H1 (cell line): ENCODE data around the gene SLC6A18.
"Not testable (repeated sequence)": the region's sequence is repeated elsewhere in the genome, so short reads cannot be mapped to it uniquely, and the experiment has no call there.

Experiments used
- BCL11A ChIP-seq, 2 experiments: IDR thresholded peaks; one replicate each; pipeline ENCODE4 v1.6.1; 2011; ENCODE audit warnings: low read depth in 2 of 2, low read length in 2 of 2, mild to moderate bottlenecking in 2 of 2
- BRCA1 ChIP-seq: IDR thresholded peaks from 2 replicates; pipeline ENCODE4 v1.6.1; 2012; ENCODE audit warnings: low read depth, low read length, improper control_type of control experiment
- EP300 ChIP-seq, 2 experiments: IDR thresholded peaks; 1 replicate in 1 of 2; 2 replicates in 1 of 2; pipeline ENCODE4 v1.6.1; 2011 to 2012; ENCODE audit warnings: low read depth in 2 of 2, low read length in 2 of 2, mild to moderate bottlenecking in 2 of 2, borderline replicate concordance in 1 of 2, inconsistent platforms in 1 of 2, moderate library complexity in 1 of 2
- HDAC6 ChIP-seq: IDR thresholded peaks from one replicate; pipeline ENCODE4 v1.7.1; 2012; ENCODE audit warnings: low read depth, mild to moderate bottlenecking, inconsistent platforms, low read length, moderate library complexity
- RAD21 ChIP-seq, 2 experiments: IDR thresholded peaks in 1 of 2; conservative IDR thresholded peaks in 1 of 2; 2 replicates each; pipeline ENCODE4 v1.6.1; 2011; ENCODE audit warnings: low read depth in 2 of 2, low read length in 2 of 2, improper control_type of control experiment in 1 of 2, inconsistent platforms in 1 of 2, mild to moderate bottlenecking in 1 of 2, moderate library complexity in 1 of 2
- RBBP5 ChIP-seq: IDR thresholded peaks from 2 replicates; pipeline ENCODE4 v1.7.1; 2012; ENCODE audit warnings: low read depth, mild to moderate bottlenecking, inconsistent platforms, low read length, moderate library complexity, borderline replicate concordance
- SIN3A ChIP-seq, 2 experiments: IDR thresholded peaks in 1 of 2; conservative IDR thresholded peaks in 1 of 2; 2 replicates each; pipeline ENCODE4 v1.6.1; 2011 to 2012; ENCODE audit warnings: low read length in 2 of 2, improper control_type of control experiment in 1 of 2, low read depth in 1 of 2, mild to moderate bottlenecking in 1 of 2
- SP2 ChIP-seq: IDR thresholded peaks from 2 replicates; pipeline ENCODE4 v1.6.1; 2012; ENCODE audit warnings: mild to moderate bottlenecking, low read length, inconsistent platforms
- SRF ChIP-seq: IDR thresholded peaks from 2 replicates; pipeline ENCODE4 v1.6.1; 2011; ENCODE audit warnings: mild to moderate bottlenecking, low read depth, low read length, moderate library complexity
- YY1 ChIP-seq: IDR thresholded peaks from 2 replicates; pipeline ENCODE4 v1.6.1; 2011; ENCODE audit warnings: low read depth, mild to moderate bottlenecking, low read length
- TF ChIP-seq, protein P1 (sequence below), 3 experiments: IDR thresholded peaks; 1 replicate in 2 of 3; 2 replicates in 1 of 3; pipeline versions ENCODE4 v1.5.1 to v1.6.1; 2011; ENCODE audit warnings: low read length in 3 of 3, mild to moderate bottlenecking in 3 of 3, inconsistent platforms in 2 of 3, low read depth in 1 of 3, moderate library complexity in 1 of 3; ENCODE audit not compliant: insufficient read depth in 1 of 3; ENCODE audit errors: control extremely low read depth in 1 of 3
- TF ChIP-seq, protein P2 (sequence below): IDR thresholded peaks from 2 replicates; pipeline ENCODE4 v1.6.1; 2012; ENCODE audit warnings: inconsistent platforms

DNA sequence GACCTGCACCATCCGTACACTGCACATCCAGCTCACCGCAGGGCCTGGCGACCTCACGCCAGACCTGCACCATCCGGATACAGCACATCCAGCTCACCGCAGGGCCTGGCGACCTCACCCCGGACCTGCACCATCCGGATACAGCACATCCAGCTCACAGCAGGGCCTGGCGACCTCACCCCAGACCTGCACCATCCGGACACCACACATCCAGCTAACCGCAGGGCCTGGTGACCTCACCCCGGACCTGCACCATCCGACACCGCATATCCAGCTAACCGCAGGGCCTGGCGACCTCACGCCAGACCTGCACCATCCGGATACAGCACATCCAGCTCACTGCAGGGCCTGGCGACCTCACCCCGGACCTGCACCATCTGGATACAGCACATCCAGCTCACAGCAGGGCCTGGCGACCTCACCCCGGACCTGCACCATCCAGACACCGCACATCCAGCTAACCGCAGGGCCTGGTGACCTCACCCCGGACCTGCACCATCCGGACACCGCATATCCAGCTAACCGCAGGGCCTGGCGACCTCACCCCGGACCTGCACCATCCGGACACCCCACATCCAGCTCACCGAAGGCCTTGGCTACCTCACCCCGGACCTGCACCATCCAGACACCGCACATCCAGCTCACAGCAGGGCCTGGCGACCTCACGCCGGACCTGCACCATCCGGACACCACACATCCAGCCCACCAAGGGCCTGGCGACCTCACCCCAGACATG is 58.0 kb downstream of the SLC6A18 start:
- not testable (repeated sequence) for TF ChIP-seq SP2; BCL11A (IDR thresholded peaks at IDR 0.05; ENCODE audit: low read depth in 2 of 2, low read length in 2 of 2); SRF; HDAC6; RBBP5; EP300 (IDR thresholded peaks at IDR 0.05; ENCODE audit: borderline replicate concordance in 1 of 2, low read depth in 2 of 2, low read length in 2 of 2); RAD21 (IDR thresholded peaks at IDR 0.05 in 1 of 2, conservative IDR thresholded peaks at IDR 0.05 in 1 of 2; ENCODE audit: low read depth in 2 of 2, low read length in 2 of 2); BRCA1; SIN3A (conservative IDR thresholded peaks at IDR 0.05 in 1 of 2, IDR thresholded peaks at IDR 0.05 in 1 of 2; ENCODE audit: low read depth in 1 of 2, low read length in 2 of 2); YY1
- TF ChIP-seq, protein P1, sequence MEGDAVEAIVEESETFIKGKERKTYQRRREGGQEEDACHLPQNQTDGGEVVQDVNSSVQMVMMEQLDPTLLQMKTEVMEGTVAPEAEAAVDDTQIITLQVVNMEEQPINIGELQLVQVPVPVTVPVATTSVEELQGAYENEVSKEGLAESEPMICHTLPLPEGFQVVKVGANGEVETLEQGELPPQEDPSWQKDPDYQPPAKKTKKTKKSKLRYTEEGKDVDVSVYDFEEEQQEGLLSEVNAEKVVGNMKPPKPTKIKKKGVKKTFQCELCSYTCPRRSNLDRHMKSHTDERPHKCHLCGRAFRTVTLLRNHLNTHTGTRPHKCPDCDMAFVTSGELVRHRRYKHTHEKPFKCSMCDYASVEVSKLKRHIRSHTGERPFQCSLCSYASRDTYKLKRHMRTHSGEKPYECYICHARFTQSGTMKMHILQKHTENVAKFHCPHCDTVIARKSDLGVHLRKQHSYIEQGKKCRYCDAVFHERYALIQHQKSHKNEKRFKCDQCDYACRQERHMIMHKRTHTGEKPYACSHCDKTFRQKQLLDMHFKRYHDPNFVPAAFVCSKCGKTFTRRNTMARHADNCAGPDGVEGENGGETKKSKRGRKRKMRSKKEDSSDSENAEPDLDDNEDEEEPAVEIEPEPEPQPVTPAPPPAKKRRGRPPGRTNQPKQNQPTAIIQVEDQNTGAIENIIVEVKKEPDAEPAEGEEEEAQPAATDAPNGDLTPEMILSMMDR (IDR thresholded peaks at IDR 0.05; ENCODE audit: control extremely low read depth in 1 of 3, insufficient read depth in 1 of 3, low read depth in 1 of 3, low read length in 3 of 3): not testable (repeated sequence)
- TF ChIP-seq, protein P2, sequence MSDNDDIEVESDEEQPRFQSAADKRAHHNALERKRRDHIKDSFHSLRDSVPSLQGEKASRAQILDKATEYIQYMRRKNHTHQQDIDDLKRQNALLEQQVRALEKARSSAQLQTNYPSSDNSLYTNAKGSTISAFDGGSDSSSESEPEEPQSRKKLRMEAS: not testable (repeated sequence)
